ENCODE results near the gene ARMC6. TPM values are rescaled to one million over a fixed set of nuclear protein-coding genes. Genes with fewer than 3 reads are reported as not detected.

Gene ARMC6
- 10 to 100 TPM; 29.8 to 44.4 (median 35.1) TPM for polyA plus RNA-seq (ENCODE audit: insufficient read length in 4 of 4)

DNA sequence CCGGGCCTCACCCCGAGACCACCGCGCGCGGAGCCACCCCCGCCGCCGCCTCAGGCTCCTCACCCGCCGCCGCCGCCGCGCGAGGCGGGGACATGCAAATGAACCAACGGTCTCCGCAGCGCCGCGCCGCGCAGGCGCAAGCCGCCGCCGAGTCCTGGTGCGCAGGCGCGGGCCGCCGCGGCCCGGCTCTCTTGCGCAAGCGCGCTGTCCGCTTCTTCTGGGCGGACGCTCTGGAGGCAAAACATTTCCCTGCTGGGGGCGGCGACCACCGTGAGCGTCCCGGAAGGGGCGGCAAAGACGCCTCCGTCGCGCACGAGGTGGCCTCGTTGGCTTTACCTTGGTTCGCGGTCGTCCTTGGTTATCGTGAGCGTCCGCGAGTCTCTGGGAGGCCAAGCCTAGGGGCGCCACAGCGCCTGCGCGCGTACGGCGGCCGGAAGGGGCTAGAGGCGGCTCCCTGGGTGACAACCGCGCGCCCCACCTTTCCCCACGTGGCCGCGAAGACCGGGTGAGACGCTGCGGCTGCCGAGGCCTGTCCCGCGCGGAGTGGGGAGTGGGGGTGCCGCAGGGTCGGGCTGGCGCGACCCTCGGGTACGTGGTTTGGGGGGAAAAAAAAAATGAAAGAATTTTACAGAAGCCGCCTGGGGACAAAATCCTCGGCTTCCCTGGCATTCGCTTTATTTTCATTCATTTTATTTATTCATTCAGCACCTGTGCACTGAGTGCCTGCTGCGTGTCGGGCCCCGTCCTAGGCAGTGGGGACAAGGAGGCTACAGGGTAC lies at the start of gene ARMC6, which contains the start of gene SUGP2:
TSS of gene ARMC6 (plus strand) at position 178 of the 778 bp plus-strand sequence. CDS start 607 bp downstream, outside the sequence.
TSS of gene SUGP2 (minus strand) at position 92 of the 778 bp plus-strand sequence. CDS start 2,446 bp downstream, outside the sequence.
- DNase-seq (ENCODE audit: low read depth in 4 of 4, low spot score in 3 of 4): peak; percentile 77 to 84 (median 80)

- DNase-seq (ENCODE audit: low read depth in 4 of 4, low spot score in 3 of 4): no peak
These were observed 49.2 kb upstream of the ARMC6 start for GRCh38 chr19:18984251-18984650.

GRCh38 chr19:18985257-18985656 lies 48.1 kb upstream of the ARMC6 start:
- no peak for DNase-seq (ENCODE audit: low read depth in 4 of 4, low spot score in 3 of 4)

GRCh38 chr19:18987456-18987855 lies 45.9 kb upstream of the ARMC6 start:
- no peak for DNase-seq (ENCODE audit: low read depth in 4 of 4, low spot score in 3 of 4)

GRCh38 chr19:18989316-18989715 lies 44.1 kb upstream of the ARMC6 start:
- DNase-seq (ENCODE audit: low read depth in 4 of 4, low spot score in 3 of 4): no peak

DNA sequence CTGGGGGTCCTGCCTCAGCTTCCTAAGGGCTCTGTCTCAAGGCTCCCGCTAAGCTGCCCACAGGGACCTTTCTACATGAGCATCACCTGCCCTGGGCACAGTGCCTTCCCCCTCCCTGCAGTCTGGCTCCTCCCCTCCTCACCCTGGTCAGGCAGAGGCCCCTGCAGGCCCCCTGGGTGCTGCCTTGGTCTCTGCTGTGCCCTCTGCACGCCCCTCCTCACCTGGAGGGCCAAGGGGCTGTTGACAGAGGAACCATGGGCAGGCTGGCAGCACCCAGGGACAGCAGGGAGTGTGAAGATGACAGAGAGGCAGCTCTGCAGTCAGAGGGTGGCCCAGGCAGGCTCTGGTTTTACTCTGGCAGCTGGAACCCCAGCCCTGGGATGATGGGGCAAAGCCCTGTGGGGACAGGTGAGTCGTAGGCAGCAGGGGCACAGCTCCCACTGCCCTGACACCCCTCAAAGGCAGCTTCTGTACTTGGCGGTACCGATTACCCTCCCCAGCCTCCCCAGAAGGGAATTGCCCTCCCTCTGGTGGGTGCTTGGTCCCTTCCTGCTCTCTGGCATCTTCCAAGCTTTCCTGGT lies 43.2 kb upstream of the ARMC6 start:
- DNase-seq (ENCODE audit: low read depth in 4 of 4, low spot score in 3 of 4): no peak

- DNase-seq (ENCODE audit: low read depth in 4 of 4, low spot score in 3 of 4): no peak
These were observed 42.4 kb upstream of the ARMC6 start for GRCh38 chr19:18991006-18991405.

- no peak for DNase-seq (ENCODE audit: low read depth in 4 of 4, low spot score in 3 of 4)
These were observed 41.9 kb upstream of the ARMC6 start for GRCh38 chr19:18991468-18991867.

GRCh38 chr19:18992696-18993095 lies 40.7 kb upstream of the ARMC6 start:
- no peak for DNase-seq (ENCODE audit: low read depth in 4 of 4, low spot score in 3 of 4)

- no peak for DNase-seq (ENCODE audit: low read depth in 4 of 4, low spot score in 3 of 4)
These were observed 40.3 kb upstream of the ARMC6 start for GRCh38 chr19:18993115-18993514.

DNA sequence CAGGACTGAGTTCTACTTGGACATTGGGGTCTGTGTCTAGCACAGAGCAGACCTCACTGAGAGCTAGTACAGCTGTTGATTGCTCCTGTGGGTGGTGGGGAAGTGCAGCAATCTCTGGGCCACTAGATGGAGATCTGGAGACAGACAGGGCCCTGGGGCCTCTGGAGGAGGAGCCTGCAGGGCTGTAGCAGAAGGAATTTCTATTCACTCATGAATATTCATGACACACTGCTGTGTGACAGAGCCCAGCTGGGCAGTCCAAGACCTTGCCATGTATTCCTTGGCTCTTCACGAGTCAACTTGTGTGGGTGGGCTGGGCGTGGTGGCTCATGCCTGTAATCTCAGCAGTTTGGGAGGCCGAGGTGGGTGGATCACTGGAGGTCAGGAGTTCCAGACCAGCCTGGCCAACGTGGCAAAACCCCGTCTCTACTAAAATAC lies 37.6 kb upstream of the ARMC6 start:
- DNase-seq (ENCODE audit: low read depth in 4 of 4, low spot score in 3 of 4): peak; percentile 71 to 77 (median 74)

GRCh38 chr19:18996351-18996750 lies 37.1 kb upstream of the ARMC6 start:
- no peak for DNase-seq (ENCODE audit: low read depth in 4 of 4, low spot score in 3 of 4)

DNA sequence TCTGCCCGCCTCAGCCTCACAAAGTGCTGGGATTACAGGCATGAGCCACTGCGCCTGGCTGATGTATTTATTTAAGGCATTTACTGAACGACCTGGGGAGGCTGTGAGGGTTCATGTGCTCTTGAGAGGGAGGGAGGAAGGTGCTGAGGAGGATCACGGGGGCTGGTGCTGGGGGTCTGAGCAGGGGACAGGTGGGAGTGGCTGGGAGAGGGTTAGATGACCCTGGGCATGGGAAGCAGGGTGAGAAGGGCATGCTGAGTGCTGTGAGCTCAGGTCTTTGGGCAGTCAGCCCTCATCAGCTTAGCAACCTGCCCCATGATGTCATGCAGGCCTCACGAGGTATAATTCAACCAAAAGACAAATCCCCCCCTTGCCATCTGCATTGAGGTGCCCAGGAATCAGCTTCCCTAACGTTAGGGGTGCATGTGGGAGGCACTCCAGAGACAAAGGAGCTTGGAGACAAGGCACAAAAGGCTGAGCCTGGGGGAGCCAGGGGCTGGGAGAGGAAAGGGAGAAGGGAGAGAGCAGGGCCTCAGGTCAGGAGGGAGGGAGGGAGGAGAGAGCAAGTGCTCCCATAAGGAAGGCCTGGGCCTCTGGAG lies 36.5 kb upstream of the ARMC6 start:
- no peak for DNase-seq (ENCODE audit: low read depth in 4 of 4, low spot score in 3 of 4)

DNA sequence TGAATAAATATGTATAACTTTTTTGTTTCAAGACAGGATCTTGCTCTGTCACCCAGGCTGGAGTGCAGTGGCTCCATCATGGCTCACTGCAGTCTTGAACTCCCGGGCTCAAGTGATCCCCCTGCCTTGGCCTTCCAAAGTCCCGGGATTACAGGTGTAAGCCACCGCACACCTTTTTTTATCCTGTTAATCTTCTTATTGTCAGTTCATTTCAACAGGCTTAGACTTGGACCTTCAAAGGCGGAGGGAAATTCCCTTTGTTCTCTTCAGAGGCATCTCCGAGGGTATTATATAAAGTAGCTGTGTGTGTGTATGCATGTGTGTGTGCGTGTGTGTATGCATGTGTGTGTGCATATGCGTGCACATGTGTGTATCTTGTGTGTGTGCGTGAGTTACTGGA lies 35.1 kb upstream of the ARMC6 start:
- no peak for DNase-seq (ENCODE audit: low read depth in 4 of 4, low spot score in 3 of 4)

GRCh38 chr19:18999016-18999758 lies 34.2 kb upstream of the ARMC6 start:
- no peak for DNase-seq (ENCODE audit: low read depth in 4 of 4, low spot score in 3 of 4)

DNA sequence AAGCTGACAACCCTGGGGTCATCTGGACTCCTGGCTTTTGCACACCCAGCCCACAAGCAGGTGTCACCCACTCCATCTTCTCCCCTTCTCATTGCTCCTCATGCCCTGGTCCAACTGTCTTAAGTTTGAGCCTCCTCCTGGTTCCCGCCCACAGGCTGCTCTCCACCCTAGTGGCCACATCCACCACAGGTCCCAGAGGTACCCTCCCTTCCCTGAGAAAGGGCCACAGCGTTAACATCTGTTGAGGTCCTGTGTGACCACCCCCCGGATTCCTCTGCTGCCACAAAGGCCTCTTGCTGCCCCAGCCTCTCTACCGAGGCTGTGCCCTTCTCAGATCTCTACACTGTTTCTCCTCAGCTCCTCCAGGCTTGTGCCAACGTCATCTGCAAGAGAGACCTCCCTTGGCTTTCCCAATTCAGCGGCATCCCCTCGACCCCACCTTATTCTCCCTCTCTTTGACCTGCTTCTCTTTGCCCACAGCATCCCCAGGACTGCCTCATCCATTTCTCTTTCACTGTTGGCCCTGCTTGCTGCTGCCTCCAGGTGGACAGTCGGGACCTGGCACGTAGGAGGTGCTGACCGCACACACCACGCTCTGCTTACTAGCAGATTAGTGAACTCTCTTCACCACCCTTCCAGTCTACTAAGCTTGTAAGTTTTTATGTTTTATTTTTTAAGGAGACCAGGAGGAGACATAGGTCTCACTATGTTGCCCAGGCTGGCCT lies 33.3 kb upstream of the ARMC6 start:
- no peak for DNase-seq (ENCODE audit: low read depth in 4 of 4, low spot score in 3 of 4)

DNA sequence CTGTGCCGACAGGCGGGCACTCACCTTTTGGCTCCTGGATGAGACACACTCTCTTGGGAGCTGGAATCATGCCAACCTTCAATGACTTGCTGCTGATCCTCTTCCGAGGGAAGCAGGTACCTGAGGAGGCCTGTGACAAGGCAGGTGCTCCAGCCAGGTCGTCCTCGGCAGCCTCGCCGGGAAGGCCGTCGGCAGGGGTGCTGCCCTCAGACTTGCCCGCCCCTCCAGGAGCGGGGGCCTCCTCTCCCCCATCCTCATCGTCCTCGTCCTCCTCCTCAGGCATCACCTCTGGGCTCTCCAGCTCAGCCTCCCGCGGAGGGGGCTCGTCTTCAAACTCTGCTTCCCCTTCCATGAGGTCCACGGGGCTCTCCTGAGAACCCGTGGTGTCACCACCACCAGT lies 29.3 kb upstream of the ARMC6 start:
- no peak for DNase-seq (ENCODE audit: low read depth in 4 of 4, low spot score in 3 of 4)

DNA sequence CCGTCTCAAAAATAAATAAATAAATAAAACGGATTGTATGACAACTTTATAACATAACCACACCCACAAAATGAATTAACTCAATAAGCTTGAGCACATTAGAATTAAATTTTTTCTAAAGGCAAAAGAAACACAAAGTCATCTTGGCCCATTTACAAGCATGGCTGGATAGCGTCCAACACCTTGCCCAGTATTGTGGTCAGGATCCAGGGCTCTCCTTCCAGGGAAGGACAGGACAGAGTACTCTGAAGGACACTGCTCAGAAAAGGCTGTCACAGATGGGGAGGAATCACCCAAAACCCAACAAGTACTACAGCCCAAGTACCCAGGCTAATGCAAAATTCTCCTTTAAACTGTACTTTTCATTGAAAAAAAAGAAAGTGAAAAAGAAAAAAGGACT lies 27.2 kb upstream of the ARMC6 start:
- no peak for DNase-seq (ENCODE audit: low read depth in 4 of 4, low spot score in 3 of 4)

DNA sequence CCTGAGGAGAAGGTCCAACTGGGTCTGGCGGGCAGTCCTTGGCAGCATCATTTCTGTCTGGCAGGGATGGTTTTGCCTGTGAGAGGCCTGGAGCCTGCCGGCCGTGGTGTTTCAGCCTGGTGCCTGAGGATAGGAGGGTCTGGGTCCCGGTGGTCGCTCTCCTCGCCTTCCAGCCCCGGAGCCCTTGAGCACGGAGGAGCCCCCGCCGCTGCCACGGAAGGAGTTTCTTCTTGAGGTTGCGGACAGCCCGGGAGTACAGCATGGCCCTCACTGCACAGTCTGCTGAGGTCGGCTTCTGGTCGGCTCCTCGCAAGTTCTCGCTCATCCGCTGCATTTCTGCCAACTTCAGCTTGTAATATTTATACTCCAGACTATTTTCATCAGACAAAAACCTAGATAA lies 23.5 kb upstream of the ARMC6 start:
- DNase-seq (ENCODE audit: low read depth in 4 of 4, low spot score in 3 of 4): no peak

DNA sequence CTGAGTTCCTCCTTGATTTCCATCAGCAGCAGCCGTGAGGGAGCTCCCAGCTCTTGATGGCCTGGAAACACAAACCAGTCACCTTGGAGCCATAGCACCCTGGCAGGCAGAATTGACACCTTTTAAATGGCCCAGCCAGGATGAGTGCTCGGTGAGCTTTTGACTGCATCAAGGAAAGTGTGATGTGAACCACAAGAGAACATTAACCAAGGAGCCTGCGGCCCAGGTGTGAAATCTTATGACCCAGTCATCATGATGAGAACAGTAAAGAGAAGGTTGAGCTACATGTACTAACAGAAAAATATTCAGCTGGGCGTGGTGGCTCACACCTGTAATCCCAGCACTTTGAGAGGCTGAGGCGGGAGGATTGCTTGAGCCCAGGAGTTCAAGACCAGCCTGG lies 22.9 kb upstream of the ARMC6 start:
- DNase-seq (ENCODE audit: low read depth in 4 of 4, low spot score in 3 of 4): no peak

All from left renal pelvis (tissue), 4 donors.